AG04449 (cell line): ENCODE results near the gene GIT2.

Experiments
- CTCF ChIA-PET: fragments of 350-600 bp; formaldehyde crosslinking; extraction: SDS; loops from one replicate; lab custom pipeline; 2021; ENCODE audit warnings: antibody characterized with exemption; lab: Yijun Ruan, JAX
- POLR2A ChIA-PET: fragments of 400-600, 350-600 bp; formaldehyde crosslinking; extraction: SDS; loops from one replicate; lab custom pipeline; 2020; ENCODE audit warnings: antibody characterized with exemption, inconsistent platforms; lab: Yijun Ruan, JAX
- DNase-seq: peaks from one replicate; pipeline ENCODE4 v3.0.0-alpha.2; 2010; ENCODE audit warnings: low read depth, low spot score
- H3K4me3 ChIP-seq: 2 replicates; pipeline ENCODE4 v1.5.1; 2011; ENCODE audit warnings: low read depth, mild to moderate bottlenecking, control low read depth, low read length
- CTCF ChIP-seq: IDR thresholded peaks from one replicate; pipeline ENCODE4 v1.5.1; 2011; ENCODE audit warnings: mild to moderate bottlenecking, moderate library complexity, low read length, control low read depth, inconsistent platforms; ENCODE audit not compliant: insufficient read depth; ENCODE audit errors: missing control alignments

Gene GIT2

GRCh38 chr12:109995686-109996482, at the start of gene GIT2:
TSS of gene GIT2 (minus strand) at chr12:109996368. CDS start at chr12:109996224, 144 bp downstream.
- TF ChIP-seq CTCF = no peak
- peak within 1 kb of the TSS; percentile 68 for H3K4me3 ChIP-seq
- DNase-seq = no peak
- CTCF ChIA-PET = interaction anchor here (1.1 kb wide), 1 partner anchor 30 kb away, joined by 3 read pairs; no protein-coding TSS in a partner anchor
- POLR2A ChIA-PET = no interaction called here

- CTCF ChIA-PET = interaction anchor here (0.6 to 4.0 kb wide), 7 partner anchors 9 to 389 kb away, joined by 3 to 21 read pairs (median 8); no protein-coding TSS in a partner anchor
- DNase-seq = no peak
- H3K4me3 ChIP-seq = no peak overlapping the region
- POLR2A ChIA-PET = interaction anchor here (0.8 kb wide), 1 partner anchor 93 kb away, joined by 3 read pairs; no protein-coding TSS in a partner anchor
- no peak for TF ChIP-seq CTCF
Measured at GRCh38 chr12:110042264-110042663, 46.1 kb upstream of the GIT2 start.

- DNase-seq = peak; percentile 91
- ChIA-PET CTCF (interaction anchor here (1.2 to 4.0 kb wide), 3 partner anchors 8 to 392 kb away, joined by 4 to 21 read pairs (median 8); no protein-coding TSS in a partner anchor), POLR2A (interaction anchor here (0.5 kb wide), 1 partner anchor 392 kb away, joined by 4 read pairs; no protein-coding TSS in a partner anchor)
- no peak for TF ChIP-seq CTCF
- no peak overlapping the region for H3K4me3 ChIP-seq
Measured at GRCh38 chr12:110039085-110039807, 43.1 kb upstream of the GIT2 start.

DNA sequence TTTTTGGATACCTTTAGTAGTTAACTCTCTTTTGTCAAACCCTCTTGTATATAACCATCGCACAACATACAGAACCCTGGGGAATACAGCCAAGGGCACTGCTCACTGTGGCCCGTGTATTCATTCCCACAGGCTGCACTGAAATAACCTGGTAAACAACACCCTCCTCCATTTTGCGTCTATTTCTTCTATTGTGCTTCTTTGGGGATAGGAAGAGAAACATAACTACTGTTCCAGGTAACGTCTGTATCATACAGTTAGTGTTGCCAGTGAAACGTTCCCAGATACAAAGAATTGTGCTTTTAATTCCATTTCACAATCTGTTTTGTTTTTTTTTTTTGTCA, 42.5 kb upstream of the GIT2 start:
- CTCF ChIA-PET = no interaction called here

DNA sequence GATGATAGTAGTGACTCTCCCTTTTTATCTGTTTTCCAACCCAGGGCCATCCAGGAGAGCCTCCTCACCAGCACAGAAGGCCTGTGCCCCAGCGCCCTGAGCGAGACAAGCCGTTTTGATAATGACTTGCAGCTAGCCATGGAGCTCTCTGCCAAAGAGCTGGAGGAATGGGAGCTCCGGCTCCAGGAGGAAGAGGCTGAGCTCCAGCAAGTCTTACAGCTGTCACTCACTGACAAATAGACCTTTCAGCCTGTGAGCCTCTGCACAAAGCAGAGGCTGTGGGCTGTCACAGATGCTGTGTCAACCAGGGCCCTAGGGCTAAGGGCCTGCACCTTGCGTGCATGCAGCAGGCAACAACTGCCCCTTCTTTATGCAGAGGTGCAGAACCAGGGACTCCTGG, 41.1 kb upstream of the GIT2 start:
- DNase-seq = no peak
- ChIA-PET CTCF (interaction anchor here (1.4 to 1.9 kb wide), 2 partner anchors 10 to 11 kb away, joined by 3 to 5 read pairs; partner anchors contain the start of gene C12orf76), POLR2A (no interaction called here)
- H3K4me3 ChIP-seq = no peak overlapping the region
- TF ChIP-seq CTCF = no peak

More for the DNA sequence above, 42.5 kb upstream of the GIT2 start:
- DNase-seq = no peak
- no peak overlapping the region for H3K4me3 ChIP-seq
- TF ChIP-seq CTCF = no peak
- POLR2A ChIA-PET = no interaction called here
